HG03469 (cell line): Measurements from ENCODE around the gene MAP3K2.
"Not testable (repeated sequence)": the region's sequence is repeated elsewhere in the genome, so short reads cannot be mapped to it uniquely, and the experiment has no call there.

Experiments
- ATAC-seq: cut with Tn5 transposase; IDR thresholded peaks from one replicate; pipeline ENCODE4 v1.9.1; 2021; ENCODE audit warnings: mild to moderate bottlenecking, moderate library complexity, moderate number of reproducible peaks; ENCODE audit not compliant: unreplicated experiment

Gene MAP3K2

GRCh38 chr2:127421116-127421800 is 33.5 kb upstream of the MAP3K2 start:
- ATAC-seq: no peak

DNA sequence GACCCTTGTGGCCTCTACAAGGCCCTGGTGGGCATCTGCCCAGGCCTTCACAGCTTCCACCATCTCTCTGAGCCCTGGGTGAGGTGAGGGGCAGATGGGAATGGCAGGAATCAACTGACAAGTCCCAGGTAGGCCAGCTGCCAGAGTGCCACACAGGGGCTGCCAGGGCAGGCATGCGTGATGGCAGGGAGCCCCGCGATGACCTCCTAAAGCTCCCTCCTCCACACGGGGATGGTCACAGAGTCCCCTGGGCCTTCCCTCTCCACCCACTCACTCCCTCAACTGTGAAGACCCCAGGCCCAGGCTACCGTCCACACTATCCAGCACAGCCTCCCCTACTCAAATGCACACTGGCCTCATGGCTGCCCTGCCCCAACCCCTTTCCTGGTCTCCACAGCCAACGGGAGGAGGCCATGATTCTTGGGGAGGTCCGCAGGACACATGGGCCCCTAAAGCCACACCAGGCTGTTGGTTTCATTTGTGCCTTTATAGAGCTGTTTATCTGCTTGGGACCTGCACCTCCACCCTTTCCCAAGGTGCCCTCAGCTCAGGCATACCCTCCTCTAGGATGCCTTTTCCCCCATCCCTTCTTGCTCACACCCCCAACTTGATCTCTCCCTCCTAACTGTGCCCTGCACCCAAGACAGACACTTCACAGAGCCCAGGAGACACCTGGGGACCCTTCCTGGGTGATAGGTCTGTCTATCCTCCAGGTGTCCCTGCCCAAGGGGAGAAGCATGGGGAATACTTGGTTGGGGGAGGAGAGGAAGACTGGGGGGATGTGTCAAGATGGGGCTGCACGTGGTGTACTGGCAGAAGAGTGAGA is 32.5 kb upstream of the MAP3K2 start:
- no peak for ATAC-seq

- ATAC-seq: no peak
These were observed 31.8 kb upstream of the MAP3K2 start for GRCh38 chr2:127419448-127420038.

DNA sequence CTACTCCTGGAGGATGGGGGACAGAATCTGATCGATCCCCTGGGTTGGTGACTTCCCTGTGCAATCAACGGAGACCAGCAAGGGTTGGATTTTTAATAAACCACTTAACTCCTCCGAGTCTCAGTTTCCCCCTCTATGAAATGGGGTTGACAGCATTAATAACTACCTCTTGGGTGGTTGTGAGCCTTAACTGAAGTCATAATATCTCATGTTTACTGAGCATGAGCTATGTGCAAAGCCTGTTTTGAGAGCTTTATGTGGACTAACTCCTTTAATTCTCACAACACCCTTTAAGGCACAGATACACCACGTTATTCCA is 31.3 kb upstream of the MAP3K2 start:
- no peak for ATAC-seq

DNA sequence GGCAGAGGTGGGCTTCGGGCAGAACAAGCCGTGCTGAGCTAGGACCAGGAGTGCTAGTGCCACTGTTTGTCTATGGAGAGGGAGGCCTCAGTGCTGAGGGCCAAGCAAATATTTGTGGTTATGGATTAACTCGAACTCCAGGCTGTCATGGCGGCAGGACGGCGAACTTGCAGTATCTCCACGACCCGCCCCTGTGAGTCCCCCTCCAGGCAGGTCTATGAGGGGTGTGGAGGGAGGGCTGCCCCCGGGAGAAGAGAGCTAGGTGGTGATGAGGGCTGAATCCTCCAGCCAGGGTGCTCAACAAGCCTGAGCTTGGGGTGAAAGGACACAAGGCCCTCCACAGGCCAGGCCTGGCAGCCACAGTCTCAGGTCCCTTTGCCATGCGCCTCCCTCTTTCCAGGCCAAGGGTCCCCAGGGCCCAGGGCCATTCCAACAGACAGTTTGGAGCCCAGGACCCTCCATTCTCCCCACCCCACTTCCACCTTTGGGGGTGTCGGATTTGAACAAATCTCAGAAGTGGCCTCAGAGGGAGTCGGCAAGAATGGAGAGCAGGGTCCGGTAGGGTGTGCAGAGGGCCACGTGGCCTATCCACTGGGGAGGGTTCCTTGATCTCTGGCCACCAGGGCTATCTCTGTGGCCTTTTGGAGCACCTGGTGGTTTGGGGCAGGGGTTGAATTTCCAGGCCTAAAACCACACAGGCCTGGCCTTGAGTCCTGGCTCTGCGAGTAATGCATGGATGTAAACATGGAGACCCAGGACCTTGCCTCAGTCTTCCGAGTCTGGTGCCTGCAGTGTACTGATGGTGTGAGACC is 30.7 kb upstream of the MAP3K2 start, which contains the start of gene PROC:
Gene PROC, plus strand, starts transcription at position 128 of the 812 bp plus-strand sequence. CDS start 1,516 bp downstream, outside the sequence.
- ATAC-seq: no peak

- ATAC-seq: no peak
These were observed 29.6 kb upstream of the MAP3K2 start for GRCh38 chr2:127417406-127417805.

- peak; percentile 13 for ATAC-seq
These were observed 28.8 kb upstream of the MAP3K2 start for GRCh38 chr2:127416506-127417001.

GRCh38 chr2:127415593-127416505 is 28.1 kb upstream of the MAP3K2 start:
- peak; percentile 53 for ATAC-seq

DNA sequence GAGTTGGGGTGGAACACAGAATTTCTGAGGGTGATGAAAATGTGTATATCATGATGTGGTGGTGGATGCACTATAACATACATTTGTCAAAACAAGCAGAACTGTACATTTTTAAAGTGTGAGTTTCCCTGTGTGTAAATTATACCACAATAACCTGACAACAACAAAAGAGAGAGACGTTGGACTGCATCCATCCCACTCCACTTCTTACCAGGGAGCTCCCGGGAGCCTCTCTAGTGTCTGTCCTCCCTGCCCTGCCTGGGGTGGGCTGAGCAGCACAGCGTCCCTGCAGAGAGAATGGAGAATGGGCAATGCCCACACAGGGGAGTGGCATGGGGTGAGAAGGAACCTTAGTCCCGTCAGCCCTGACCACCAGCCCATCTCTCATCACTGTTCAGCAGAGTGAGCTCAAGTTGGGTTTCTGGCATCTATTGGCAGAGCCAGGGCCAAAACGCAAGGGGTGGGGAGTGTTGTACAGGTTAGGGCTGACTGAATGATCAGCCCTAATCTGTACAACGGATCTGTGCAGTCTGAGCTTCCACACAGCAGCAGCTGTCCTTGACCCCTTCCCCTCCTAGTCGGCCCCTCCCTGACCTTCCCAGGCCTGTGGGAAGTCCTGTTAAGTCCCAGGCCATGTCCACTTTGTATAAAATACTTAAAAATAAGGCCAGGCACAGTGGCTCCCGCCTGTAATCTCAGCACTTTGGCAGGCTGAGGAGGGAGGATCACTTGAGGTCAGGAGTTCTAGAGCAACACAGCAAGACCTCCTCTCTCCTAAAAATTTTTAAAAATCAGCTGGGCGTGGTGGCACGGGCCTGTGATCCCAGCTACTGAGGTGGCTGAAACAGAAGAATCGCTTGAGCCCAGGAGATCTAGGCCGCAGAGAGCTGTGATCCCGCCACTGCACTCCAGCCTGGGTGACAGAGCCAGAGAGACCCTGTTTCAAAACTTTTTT is 27.1 kb upstream of the MAP3K2 start:
- no peak for ATAC-seq

DNA sequence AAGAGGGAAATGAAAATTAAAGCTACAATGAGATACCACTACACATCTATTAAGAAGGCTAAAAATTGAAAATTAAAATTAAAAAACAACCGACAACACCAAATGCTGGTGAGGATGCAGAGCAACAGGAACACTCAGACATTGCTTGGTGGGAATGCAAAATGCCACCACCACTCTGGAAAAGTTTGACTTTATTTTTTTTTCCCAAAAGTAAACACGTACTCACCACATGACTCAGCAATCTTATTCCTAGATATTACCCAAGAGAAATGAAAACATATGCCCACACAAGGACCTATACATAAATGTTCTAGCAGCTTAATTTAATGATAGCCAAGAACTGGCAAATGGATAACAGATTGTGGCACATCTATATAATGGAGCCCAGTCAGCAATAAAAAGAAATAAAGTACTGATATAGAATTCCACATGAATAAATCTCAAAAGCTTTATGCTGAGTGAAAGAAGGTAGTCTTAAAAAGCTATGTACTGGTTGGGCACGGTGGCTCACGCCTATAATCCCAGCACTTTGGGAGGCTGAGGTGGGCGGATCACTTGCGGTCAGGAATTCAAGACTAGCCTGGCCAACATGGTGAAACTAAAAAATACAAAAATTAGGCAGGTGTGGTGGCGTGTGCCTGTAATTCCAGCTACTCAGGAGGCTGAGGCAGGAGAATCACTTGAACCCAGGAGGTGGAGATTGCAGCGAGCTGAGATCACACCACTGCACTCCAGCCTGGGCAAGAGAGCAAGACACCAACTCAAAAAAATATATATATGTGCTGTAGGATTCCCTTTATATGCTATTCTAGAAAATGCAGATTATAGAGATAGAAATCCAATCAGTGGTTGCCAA is 26.2 kb upstream of the MAP3K2 start:
- ATAC-seq: no peak

DNA sequence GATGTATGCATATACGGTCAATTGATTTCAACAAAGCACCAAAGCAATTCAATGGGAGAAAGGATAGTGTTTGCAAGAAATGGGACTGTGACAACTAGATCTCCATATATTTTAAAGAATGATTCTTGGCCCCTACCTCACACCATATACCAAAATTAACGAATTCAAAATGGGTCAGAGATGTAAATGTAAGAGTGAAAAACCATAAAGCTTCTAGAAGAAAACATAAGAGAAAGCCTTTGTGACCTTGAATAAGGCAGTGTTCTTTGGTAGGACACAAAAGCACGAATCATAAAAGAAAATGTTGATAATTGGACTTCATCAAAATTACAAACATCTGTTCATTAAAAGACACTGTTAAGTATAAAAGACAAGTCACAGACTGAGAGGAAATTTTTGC is 25.4 kb upstream of the MAP3K2 start:
- no peak for ATAC-seq

DNA sequence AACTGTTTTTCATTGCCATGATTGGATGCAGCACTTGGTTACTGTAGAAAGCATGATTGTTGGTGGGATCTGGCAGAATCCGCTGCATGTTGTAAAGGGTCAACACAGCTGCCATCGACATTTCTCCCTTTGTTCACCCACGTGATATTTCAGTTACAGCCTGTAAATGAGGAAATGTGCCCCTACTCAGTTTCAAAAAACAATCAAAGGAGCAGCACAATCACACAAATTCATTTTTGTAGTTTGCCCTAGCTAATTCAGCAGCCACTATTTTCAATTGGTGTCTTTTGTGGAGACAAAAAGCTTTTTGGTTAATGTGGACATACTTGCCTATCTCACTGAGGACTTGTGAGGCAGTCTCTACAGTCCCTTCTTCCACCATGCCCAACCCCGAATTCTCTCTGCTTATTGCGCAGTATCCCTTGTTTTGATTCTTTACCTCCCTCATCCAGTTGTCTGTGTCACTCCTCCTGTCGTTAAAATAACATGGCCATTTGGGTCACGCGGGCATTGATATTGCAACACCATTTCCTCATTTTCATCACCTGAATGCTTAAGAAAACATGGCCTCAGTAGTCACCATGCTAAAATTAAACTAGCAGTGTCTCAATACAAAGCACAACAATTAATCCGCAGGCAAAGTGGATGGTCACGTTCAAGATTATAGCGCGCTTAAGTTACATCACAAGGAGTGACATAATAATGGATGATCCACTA is 24.0 kb upstream of the MAP3K2 start:
- ATAC-seq: no peak

DNA sequence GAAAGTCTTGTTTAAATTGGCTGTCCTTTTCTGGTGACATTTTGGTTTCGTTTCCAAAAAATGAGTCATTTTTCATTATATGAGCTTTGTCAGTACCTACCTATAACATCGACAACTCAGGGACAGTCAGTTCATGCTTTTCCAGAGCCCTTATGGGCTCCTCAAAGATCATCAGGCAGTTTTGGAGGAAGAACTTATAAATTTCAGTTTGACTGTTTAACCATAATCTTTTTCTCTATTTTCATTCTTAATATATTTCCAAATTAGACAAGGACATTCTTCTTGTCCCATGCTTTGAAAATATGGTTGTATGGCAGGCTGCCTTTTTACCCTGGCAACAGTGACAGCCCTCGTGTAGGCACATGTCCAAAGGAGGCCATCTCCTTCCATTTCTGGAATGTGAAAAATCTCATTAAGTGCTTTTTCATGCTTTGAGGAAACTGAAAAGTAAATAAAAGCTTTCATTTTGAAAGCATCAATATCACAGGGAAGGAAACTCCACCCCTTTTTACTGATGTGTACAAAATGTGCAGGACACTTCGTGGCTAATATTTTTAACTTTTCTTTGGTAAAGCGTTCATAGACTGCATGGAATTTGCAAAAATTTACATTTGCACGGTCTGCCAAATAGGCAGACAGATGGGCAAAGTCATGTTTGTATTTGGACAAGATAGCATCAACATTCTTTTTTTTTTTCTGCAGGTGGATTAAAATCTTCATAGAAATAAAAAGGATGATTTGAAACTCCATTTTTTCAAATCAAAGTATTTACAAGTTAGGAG is 23.3 kb upstream of the MAP3K2 start:
- ATAC-seq: peak; percentile 37

GRCh38 chr2:127409716-127410115 is 21.9 kb upstream of the MAP3K2 start:
- not testable (repeated sequence) for ATAC-seq

GRCh38 chr2:127408807-127409099 is 21.0 kb upstream of the MAP3K2 start:
- ATAC-seq: no peak

- peak; percentile 55 for ATAC-seq
These were observed 20.4 kb upstream of the MAP3K2 start for GRCh38 chr2:127408004-127408806.
